GM15510 (cell line): ENCODE results near the gene ADIRF.
"Not testable (repeated sequence)": the region's sequence is repeated elsewhere in the genome, so short reads cannot be mapped to it uniquely, and the experiment has no call there.

Experiments used
- POLR2A ChIP-seq: IDR thresholded peaks from 3 replicates; pipeline ENCODE4 v1.6.1; 2011; ENCODE audit warnings: borderline replicate concordance; ENCODE audit not compliant: insufficient read length; ENCODE audit errors: extremely low read depth

Gene ADIRF

DNA sequence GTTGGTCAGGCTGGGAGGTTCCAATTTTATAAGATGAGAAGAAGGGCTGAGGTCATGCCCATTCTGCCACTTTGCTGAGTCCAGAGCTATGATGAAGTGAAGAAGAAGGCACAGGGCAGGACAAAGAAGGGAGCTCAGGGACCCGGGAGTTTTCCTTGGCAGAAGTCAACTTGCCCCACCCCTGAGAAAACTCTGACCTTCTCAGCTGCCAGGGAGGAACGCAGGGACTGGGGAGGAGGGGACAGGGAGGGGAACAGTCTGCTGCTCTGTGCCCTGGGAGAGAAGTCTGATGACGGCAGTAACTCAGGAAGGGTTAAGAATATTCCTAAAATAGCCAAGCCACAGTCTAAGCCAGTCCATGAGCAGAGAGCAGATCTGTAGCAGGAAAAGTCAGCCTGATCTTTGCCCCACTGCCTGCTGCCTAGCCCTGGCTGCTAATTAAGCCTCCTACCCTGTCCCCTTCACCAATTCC is 11.7 kb downstream of the ADIRF start:
- TF ChIP-seq POLR2A, result no peak

DNA sequence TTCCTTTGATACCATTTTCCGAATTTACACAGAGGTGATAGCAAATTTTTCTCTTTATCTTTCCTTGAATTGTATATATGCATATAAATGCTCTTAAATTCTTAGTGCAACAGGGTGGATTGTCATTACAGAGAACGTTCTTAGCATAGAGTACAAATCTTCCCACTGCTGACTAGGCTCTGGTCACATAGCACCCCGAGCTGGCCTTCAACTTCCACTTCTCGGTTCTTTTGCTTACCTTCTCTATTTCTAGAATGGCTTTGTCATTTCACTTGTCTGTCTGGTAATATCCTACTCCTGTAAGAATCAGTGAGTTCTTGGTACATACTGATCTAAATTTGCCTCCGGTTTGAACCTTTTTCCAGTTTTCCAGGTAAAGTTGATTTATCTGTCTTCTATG is 13.4 kb downstream of the ADIRF start:
- no peak for TF ChIP-seq POLR2A

DNA sequence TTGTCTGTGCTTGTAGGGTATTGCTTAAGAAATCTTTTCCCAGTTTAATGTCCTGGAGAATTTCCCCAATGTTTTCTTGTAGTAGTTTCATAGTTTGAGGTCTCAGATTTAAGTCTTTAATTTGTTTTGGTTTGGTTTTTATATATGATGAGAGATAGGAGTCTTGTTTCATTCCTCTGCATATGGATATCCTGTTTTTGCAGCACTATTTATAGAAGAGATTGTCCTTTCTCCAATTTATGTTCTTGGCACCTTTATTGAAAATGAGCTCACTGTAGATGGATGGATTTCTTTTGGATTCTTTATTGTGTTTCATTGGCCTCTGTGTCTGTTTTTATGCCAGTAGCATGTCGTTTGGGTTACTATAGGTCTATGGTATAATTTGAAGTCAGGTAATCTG is 20.2 kb downstream of the ADIRF start:
- no peak for TF ChIP-seq POLR2A

DNA sequence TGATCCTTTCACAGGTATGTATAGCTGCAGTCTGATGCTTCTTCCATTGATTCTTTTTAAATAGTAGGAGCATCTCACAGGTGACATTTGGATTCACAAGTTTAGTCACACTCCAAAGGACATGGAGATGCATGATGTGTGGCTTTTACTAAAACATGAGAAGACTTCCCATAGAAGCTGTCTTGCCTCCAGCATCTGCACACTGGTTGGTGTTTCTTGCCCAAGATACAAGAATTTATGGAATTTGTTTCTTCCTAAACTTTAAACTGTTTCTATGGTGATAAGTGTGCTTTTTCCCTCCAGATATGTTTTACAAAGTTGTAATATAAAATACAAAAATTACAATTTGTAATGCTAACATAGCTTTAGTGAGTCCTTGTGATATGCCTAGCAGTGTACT is 24.2 kb downstream of the ADIRF start:
- no peak for TF ChIP-seq POLR2A

DNA sequence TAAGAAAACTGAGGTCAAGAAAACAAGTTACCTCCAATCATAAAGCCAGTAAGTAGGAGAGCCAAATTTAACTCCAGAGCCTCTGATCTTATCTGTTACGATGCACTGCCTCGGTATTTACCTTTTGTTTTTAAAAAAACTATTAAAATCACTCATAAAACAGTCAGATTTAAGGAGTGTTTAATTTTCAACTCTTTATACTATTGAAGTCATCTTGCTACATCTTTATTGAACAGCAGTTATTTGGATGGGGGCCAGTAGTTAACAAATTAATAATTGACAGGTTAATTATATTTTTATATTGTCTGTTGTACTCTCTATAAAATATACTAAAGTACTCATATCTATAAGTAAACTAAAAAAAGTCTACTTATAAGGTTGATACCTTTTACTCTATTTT is 24.6 kb downstream of the ADIRF start:
- TF ChIP-seq POLR2A, result no peak

DNA sequence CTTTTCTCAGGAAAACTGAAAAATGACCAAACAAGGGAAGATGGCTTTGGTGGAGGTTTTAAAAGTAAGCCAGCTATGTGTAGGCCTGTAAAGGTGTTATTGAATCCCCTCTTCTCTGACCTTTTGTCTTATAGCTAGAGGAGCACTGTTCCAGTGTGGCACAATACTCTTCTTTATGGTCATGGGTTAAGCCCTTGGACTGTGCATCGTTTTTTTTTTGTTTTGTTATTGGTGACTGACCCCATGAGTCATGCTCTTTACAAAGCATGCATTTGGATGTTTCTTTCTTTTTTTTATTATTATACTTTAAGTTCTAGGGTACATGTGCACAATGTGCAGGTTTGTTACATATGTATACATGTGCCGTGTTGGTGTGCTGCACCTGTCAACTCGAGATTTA is 32.2 kb downstream of the ADIRF start:
- no peak for TF ChIP-seq POLR2A

DNA sequence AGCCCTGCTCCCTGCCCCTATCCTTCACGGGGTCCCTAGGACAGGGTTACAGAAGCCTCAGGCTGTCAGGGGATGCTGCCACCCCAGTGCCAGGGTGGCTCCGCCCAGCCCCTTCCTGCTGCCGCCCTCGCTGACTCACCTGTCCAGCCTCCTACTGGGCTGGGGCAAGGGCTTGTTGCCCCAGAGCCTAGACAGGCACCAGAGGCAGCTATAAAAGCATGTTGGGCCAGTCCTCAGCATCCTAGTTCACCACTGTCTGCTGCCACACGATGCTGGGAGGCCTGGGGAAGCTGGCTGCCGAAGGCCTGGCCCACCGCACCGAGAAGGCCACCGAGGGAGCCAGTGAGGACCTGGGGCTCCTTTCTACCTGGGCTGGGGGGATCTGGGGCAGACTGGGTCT is 51.8 kb downstream of the ADIRF start, which contains the start of gene FAM25A:
FAM25A (plus strand) TSS at position 239 of the 400 bp plus-strand sequence; CDS start at position 270, 31 bp downstream.
- TF ChIP-seq POLR2A, result not testable (repeated sequence)
